GM19023 (cell line): ENCODE data around the gene ST6GAL2.

Source experiments
- ATAC-seq: cut with Tn5 transposase; IDR thresholded peaks from one replicate; pipeline ENCODE4 v1.9.1; 2021; ENCODE audit warnings: mild to moderate bottlenecking, moderate library complexity; ENCODE audit not compliant: unreplicated experiment

Gene ST6GAL2, protein sequence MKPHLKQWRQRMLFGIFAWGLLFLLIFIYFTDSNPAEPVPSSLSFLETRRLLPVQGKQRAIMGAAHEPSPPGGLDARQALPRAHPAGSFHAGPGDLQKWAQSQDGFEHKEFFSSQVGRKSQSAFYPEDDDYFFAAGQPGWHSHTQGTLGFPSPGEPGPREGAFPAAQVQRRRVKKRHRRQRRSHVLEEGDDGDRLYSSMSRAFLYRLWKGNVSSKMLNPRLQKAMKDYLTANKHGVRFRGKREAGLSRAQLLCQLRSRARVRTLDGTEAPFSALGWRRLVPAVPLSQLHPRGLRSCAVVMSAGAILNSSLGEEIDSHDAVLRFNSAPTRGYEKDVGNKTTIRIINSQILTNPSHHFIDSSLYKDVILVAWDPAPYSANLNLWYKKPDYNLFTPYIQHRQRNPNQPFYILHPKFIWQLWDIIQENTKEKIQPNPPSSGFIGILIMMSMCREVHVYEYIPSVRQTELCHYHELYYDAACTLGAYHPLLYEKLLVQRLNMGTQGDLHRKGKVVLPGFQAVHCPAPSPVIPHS

GRCh38 chr2:106885971-106886915 is at the start of gene ST6GAL2:
Gene ST6GAL2, minus strand, starts transcription at chr2:106886167. Its CDS starts 42,190 bp downstream, at chr2:106843977.
- no peak for ATAC-seq

DNA sequence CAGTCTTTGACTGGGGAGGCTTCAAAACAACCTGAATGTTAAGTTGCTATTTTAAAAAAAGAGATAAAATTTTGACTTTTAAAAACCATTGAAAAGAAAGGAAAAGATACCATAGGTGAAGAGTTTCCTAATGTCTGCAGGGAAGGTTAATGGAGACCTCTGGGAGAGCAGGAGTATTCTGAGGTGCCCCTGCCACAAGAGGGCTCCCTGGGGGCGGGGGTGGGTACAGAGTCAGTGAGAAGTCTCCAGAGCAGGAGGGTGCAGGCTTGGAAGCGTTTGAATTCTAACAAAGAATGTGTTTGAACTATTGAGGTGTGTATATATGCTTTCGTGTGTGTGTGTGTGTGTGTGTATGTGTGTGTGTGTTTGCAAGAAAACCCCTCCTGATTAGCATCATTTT is 46.7 kb upstream of the ST6GAL2 start:
- no peak for ATAC-seq

DNA sequence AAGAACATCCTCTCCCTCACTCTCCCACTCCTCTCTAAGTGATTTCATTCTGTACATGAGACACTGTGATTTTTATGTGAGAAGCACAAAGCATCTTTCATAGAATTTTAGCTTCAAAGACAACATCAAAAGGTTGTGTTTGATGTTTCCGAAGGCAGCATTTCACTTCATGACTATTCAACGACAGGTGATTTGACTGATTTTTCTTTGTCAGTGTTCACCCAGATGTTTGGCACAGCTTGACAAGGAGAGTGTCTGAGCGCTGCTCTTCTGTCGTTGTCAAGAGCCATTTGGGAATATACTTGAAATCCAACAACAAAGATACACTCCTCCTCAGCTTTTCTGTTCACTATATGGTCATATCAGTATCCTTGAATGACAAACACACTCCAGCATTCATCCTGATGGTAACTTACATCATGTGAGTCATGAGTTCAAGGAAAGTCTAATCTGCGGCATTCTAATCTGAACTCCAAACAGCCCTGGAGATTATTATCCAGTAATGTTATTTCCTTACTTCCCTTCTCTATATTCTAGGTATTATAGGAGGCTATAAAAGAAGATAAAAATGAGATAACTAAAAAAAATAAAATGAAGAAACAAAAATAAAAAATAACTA is 45.9 kb upstream of the ST6GAL2 start:
- ATAC-seq = no peak

- no peak for ATAC-seq
Measured at GRCh38 chr2:106921451-106921850, 35.5 kb upstream of the ST6GAL2 start.

DNA sequence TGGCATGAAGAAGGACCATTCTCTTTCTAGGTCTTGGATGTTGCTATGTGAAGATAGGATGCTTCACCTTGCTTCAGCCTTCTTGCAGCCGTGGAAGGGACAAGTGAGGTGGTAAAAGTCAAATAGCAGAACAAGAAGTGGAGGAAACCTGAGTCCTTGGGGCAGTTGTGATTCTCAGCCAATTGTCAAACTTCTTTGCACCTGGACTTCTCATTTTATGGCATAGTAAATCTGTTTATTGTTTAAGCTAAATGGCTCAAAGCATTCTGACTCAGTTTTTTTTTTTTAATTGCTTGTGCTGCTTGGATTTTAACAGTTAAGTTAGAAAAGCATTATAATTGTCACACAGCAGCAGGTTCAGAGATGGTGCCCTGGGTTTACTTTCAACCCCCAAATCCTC is 33.0 kb upstream of the ST6GAL2 start:
- no peak for ATAC-seq

DNA sequence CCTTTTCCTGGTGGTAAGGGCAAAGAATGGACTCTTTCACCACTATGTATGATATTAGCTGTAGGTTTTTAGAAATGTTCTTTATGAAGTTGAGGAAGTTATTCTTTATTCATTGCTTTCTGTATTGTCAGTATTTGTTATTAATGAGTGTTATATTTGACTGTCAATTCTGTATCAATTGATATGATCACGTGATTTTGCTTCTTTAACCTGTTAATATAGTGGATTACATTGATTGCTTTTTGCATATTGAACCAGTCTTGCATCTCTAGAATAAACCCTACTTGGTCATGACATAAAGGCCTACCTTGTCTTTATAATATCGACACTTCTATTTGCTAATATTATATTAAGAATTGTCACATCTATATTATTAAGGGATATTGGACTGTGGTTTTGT is 18.3 kb upstream of the ST6GAL2 start:
- no peak for ATAC-seq

- no peak for ATAC-seq
Measured at GRCh38 chr2:106899786-106900530, 14.0 kb upstream of the ST6GAL2 start.

DNA sequence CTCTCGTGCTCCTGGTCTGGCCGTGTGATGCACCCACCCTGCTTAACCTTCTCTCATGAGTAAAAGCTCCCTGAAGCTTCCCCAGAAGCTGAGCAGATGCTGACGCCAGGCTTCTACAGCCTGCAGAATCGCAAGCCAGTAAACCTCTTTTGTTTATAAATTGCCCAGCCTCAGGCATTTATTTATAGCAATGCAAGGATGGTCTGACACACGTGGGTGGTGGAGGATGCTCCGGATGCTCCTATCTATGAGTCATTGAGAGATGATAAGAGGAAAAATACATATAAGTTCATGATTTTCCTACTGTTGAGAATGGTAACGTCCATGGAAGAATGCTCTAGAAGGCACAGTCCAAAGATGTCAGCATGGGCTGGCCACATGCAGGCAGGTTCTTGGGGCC is 8.6 kb upstream of the ST6GAL2 start:
- no peak for ATAC-seq

DNA sequence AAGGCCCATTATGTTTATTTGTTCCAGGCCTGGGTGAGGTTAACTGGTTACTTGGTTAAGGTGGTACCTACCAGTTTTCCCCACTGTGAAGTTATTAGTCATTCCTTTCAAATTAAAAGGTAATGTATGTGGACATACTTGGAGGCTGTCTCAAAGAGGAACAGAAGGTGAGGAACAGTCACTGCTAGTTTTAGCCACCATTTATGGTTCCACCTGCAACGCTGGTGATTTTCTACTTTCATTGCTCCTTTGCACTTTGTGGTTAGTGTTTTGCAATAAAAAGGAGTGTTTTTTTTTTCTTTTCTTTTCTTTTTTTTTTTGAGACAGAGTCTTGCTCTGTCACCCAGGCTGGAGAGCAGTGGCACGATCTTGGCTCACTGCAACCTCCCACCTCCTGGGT is 6.1 kb upstream of the ST6GAL2 start:
- ATAC-seq = no peak

DNA sequence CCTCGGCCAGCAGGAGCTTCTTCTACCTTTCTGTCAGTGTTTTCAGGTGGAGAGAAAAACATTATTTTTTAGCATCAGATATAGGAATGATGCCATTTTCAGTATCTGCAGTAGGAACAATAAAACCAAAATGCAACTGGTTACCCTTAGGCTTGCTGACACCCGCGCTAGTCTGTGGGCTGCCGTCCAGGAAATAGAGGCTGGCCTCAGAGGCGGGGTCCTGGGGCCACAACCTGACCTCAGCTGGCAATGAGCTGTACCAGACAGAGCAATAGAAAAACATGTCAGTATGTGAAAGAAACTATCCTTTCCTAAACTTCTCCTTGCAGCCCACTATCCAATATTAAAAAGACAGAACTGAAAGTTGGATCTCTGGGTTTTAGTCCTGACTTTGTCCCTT is 4.6 kb upstream of the ST6GAL2 start:
- no peak for ATAC-seq

DNA sequence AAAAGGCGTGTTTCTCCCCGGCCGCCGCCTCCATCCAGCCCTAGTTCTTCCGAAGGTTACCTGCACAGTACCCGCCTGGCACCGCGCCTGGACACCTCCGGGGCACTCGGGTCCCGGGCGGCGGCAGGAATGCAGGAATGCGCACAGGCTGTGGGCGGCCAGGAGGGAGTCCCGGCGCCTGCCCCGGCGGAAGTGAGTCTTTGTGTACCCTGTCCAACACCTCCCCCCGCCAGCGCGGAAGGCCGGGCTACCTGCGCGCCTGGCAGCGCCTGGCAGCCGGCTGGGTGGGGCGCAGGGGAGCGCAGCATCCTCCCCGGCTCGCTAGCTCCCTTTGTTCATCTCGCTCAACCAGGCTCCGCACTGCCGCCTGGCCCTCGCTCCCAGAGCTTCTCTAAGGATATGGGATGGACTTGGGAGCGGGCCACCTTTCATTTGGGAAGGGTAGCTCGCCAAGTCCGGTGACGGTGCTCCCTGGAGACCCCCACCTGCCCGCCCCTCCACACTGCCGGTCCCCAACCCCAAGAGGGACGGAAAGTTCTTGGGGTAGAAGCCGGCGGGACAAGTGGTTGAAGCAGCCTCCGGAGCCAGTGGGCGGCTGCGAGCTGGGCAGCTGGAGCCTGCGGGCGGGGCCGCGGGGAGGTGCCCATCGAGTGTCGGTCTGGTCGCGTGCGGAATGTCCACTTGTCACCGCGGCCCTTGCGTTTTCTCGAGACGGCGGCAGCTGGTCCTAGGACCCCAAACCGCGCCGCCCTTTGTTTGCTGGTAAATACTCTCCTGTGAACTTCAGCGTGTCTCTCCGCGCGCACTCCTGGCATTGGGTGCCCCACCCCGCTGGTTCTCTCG is 1.2 kb upstream of the ST6GAL2 start:
- no peak for ATAC-seq

DNA sequence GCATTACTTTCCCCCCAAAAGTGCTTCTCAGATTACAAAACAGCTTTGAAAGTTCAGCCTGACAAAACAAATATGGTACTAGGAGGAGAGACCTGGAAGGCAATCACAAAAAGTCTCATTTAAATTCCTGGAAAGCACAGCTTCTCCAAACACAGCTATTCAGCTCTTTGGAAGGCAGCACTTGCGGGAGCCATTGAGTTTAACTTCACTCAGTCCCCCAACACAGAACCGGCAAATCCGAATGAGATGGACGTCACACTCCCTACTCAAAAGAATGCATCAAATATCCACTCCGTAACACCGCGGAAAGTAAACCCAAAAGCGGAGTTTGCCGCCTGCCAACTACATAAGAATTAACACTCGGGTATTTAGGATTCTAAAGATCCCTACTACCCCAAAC is 638 bp downstream of the ST6GAL2 start:
- ATAC-seq = no peak

GRCh38 chr2:106882673-106883072 is 3.3 kb downstream of the ST6GAL2 start:
- no peak for ATAC-seq

GRCh38 chr2:106878206-106878605 is 7.8 kb downstream of the ST6GAL2 start:
- no peak for ATAC-seq

DNA sequence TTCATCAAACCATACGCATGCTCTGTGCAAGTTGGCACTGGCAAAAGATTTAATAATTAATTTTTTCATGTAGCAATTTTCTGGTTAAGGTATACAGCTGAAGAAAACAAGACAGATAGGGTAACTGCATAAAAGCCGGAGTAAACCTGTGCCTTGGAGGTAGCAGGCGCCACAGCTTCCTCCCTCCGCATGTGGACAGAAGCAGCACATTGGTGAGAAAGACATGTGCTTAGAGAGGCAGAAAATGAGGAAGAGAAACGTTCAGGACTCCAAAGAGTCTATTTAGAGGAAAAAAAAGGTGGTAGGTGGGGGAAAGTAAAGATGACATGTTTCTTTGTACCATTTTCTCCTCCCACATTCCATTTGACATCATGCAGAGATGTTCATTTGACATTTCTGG is 9.3 kb downstream of the ST6GAL2 start:
- no peak for ATAC-seq

GRCh38 chr2:106869512-106870275 is 16.3 kb downstream of the ST6GAL2 start:
- ATAC-seq = no peak

DNA sequence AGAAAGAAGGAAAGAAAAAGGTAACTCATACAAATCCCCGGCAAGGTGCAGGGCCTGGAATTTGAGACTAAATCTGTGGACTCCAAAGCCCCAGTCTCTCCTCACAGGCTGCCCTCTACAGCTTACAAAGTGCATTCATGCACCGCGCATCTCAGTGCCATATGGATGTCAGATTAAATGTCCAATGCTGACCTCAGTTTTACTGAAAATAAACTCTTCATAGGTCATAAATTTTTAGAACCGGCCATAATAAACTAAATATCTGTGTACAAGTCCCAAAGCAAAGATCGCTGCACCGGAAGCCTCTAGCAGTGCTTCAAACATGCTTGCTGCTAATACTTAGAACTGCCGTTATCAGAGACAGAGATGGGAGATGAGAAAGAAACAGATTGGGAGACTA is 17.7 kb downstream of the ST6GAL2 start:
- ATAC-seq = no peak

DNA sequence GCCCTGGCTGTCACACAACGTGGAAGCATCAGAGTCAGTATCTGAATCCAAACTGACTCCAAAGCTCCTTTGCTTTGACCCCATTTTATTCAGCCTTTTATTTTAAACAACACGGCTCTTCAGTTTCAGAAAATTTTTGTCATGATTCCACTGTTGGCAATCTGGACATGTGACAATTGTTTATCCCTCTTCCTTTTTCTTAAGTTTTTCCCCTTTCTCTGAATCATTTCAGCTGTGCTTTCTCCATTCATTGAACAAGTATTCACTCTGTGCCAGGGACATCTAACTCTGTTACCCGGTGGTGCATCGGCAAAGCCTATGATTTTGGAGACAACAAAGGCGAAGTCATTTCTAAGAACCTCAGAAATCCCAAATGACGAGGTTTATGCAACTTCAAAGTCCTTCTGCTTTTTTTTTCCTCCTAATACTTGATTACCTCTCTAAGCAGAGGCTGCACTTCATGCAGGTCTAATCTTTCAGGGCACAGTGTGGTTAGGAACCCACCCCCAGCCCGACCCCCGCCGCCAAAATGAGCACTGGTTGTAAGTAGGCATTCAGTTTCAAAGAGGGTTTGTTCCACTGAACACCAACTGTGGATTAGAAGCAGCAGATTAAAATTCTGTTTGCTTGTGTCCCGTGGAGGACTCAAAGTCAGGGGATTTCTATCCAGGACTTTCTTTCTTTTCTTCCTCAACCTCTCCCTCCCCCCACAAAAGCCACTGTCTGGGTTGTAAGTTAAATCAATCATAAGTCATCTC is 18.6 kb downstream of the ST6GAL2 start:
- ATAC-seq = no peak
